ENCODE measurements around the gene IL17RE. TPM values are rescaled to one million over a fixed set of nuclear protein-coding genes. Genes with fewer than 3 reads are reported as not detected.
A peak's percentile ranks its signal among the peaks of the same experiment; 100 is the strongest.
"Not testable (repeated sequence)": the region's sequence is repeated elsewhere in the genome, so short reads cannot be mapped to it uniquely, and the experiment has no call there.

Gene IL17RE
- total and polyA plus RNA-seq, 2 of the 13 experiments (the other 11 are each of a cell fraction or from before 2014, with no cell fraction given), result 14.5 to 24.1 TPM

GRCh38 chr3:9900965-9901415, 1.7 kb upstream of the IL17RE start (continued):
- TF ChIP-seq, protein P1, sequence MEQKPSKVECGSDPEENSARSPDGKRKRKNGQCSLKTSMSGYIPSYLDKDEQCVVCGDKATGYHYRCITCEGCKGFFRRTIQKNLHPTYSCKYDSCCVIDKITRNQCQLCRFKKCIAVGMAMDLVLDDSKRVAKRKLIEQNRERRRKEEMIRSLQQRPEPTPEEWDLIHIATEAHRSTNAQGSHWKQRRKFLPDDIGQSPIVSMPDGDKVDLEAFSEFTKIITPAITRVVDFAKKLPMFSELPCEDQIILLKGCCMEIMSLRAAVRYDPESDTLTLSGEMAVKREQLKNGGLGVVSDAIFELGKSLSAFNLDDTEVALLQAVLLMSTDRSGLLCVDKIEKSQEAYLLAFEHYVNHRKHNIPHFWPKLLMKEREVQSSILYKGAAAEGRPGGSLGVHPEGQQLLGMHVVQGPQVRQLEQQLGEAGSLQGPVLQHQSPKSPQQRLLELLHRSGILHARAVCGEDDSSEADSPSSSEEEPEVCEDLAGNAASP (CRISPR knock-in tag; IDR thresholded peaks at IDR 0.05; ENCODE audit: borderline replicate concordance), result peak; percentile 70; the same call in 1 of the 2 replicates
- TF ChIP-seq MEF2D (CRISPR knock-in tag; IDR thresholded peaks at IDR 0.05) (peak; percentile 23; the same call in 1 of the 2 replicates), BRD4 (CRISPR knock-in tag; IDR thresholded peaks at IDR 0.05) (peak; percentile 47), GABPB1 (CRISPR knock-in tag; IDR thresholded peaks at IDR 0.05) (peak; percentile 38), SOX6 (CRISPR knock-in tag; IDR thresholded peaks at IDR 0.05) (peak; percentile 78), FOXA3 (CRISPR knock-in tag; IDR thresholded peaks at IDR 0.05) (peak; percentile 71), POGZ (CRISPR knock-in tag; IDR thresholded peaks at IDR 0.05) (peak; percentile 76), DPF2 (CRISPR knock-in tag; IDR thresholded peaks at IDR 0.05; ENCODE audit: borderline replicate concordance, low read depth) (peak; percentile 57; the same call in 1 of the 2 replicates), ZFX (CRISPR knock-in tag; IDR thresholded peaks at IDR 0.05; ENCODE audit: low read depth) (0 out of 2 replicates have a peak, but pooled peaks have one; percentile 17), ZNF788 (CRISPR knock-in tag; IDR thresholded peaks at IDR 0.05; ENCODE audit: borderline replicate concordance) (0 out of 2 replicates have a peak, but pooled peaks have one; percentile 77), HOXD1 (CRISPR knock-in tag; IDR thresholded peaks at IDR 0.05) (peak; percentile 49; the same call in 1 of the 2 replicates), ZMYM2 (CRISPR knock-in tag; IDR thresholded peaks at IDR 0.05) (peak; percentile 99), SIX4 (CRISPR knock-in tag; IDR thresholded peaks at IDR 0.05) (peak; percentile 26; the same call in 1 of the 2 replicates), ZNF574 (CRISPR knock-in tag; IDR thresholded peaks at IDR 0.05) (peak; percentile 73), ARID3A (IDR thresholded peaks at IDR 0.05; ENCODE audit: low read depth, low read length) (peak; percentile 88), GABPA (CRISPR knock-in tag; IDR thresholded peaks at IDR 0.05; ENCODE audit: low read depth) (peak; percentile 50), ZNF331 (CRISPR knock-in tag; IDR thresholded peaks at IDR 0.05) (0 out of 2 replicates have a peak, but pooled peaks have one; percentile 39)
- TF ChIP-seq, protein P2, sequence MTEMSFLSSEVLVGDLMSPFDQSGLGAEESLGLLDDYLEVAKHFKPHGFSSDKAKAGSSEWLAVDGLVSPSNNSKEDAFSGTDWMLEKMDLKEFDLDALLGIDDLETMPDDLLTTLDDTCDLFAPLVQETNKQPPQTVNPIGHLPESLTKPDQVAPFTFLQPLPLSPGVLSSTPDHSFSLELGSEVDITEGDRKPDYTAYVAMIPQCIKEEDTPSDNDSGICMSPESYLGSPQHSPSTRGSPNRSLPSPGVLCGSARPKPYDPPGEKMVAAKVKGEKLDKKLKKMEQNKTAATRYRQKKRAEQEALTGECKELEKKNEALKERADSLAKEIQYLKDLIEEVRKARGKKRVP (CRISPR knock-in tag; IDR thresholded peaks at IDR 0.05), result peak in 1 of 2 experiments; percentile 88; a peak in 2 of 4 replicates
- TF ChIP-seq, protein P3, sequence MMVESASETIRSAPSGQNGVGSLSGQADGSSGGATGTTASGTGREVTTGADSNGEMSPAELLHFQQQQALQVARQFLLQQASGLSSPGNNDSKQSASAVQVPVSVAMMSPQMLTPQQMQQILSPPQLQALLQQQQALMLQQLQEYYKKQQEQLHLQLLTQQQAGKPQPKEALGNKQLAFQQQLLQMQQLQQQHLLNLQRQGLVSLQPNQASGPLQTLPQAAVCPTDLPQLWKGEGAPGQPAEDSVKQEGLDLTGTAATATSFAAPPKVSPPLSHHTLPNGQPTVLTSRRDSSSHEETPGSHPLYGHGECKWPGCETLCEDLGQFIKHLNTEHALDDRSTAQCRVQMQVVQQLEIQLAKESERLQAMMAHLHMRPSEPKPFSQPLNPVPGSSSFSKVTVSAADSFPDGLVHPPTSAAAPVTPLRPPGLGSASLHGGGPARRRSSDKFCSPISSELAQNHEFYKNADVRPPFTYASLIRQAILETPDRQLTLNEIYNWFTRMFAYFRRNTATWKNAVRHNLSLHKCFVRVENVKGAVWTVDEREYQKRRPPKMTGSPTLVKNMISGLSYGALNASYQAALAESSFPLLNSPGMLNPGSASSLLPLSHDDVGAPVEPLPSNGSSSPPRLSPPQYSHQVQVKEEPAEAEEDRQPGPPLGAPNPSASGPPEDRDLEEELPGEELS (CRISPR knock-in tag; IDR thresholded peaks at IDR 0.05), result peak; percentile 41; the same call in 1 of the 2 replicates
- not testable (repeated sequence) for TF ChIP-seq SOX6 (IDR thresholded peaks at IDR 0.05); GABPA (IDR thresholded peaks at IDR 0.05; ENCODE audit: low read depth, low read length)

Data from HepG2 (cell line).